NK-92 treated with Interleukin-12 subunit alpha and Interleukin-12 subunit beta, amount 100 ng/mL, for 24 hours (cell line): Measurements from ENCODE around the gene ARSB.
A peak's percentile ranks its signal among the peaks of the same experiment; 100 is the strongest.
"Not testable (repeated sequence)": the region's sequence is repeated elsewhere in the genome, so short reads cannot be mapped to it uniquely, and the experiment has no call there.

Source experiments
- DNase-seq: peaks from one replicate; lab custom pipeline; 2025; lab: John Stamatoyannopoulos, UW

ARSB gene

DNA sequence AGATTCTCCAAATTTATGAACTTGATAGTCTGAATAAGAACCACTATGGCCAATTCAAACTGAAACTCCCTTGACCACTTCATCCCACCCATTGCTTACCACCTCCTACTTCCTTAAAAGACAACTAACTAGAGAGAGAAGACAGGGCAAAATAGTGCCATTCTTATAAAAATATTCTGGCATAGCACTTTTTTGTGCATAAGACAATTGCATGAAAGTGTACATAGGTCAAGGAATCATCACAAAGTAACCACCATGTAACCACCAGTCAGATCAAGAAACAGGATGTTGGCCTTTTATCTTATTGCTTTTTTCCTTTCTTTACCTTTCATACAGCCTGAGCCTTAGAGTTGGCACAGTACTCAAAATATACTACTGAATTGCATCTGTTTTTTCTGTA is 8.1 kb upstream of the ARSB start:
- DNase-seq: no peak

DNA sequence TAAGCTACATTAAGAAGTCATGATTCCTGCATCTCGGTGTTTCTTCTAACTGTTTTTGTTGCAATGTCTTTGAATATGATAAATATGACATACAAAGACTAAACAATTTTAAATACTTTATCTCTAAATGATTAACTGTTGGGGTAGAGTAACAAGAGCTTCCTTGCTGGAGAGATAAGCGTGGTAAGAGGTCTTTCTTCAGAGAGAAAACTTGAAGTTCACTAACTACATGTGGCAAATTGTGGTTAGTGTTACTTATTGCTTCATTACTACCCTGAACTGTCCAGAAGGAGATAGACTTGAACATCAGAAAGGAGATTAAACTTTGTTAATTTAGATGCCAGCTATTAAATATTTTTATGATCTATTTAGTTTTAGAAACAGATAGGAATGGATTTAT is 7.0 kb upstream of the ARSB start:
- no peak for DNase-seq

DNA sequence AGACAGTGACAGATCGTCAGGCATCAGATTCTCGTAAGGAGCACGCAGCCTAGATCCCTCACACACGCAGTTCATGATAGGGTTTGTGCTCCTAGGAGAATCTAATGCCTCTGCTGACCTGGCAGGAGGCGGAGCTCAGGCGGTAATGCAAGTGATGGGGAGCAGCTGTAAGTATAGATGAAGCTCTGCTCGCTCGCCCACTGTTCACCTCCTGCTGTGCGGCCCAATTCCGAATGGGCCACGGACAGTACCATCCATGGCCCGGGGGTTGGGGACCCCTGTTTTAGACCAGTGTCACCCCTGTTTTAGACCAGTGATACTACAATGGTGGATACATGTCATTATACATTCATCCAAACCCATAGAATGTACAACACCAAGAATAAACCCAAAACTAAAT is 4.0 kb upstream of the ARSB start:
- DNase-seq: no peak

DNA sequence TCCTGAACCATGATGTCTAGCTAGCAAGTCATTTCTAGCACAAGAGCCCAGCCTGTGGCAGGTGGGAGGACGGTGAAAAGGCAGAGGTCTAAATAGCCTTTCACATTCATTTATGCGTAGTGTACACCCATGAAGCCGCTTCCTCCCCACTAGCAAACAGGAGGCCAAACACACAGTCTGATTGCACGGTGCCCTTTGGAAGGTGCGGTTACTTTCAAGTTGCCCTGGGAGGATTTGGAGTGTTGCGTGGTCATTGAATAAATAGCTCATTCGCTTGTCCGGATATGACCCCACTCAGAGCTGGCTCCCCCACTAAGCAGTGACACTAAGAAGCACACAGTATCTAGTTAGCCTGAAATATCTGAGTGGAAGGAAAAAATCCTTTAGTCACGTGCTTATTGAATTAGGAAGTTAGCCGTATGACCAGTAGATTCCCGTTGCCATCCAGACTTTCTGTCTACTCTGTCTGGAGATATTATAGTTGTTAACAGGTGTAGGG is 664 bp upstream of the ARSB start:
- peak; percentile 49 for DNase-seq

DNA sequence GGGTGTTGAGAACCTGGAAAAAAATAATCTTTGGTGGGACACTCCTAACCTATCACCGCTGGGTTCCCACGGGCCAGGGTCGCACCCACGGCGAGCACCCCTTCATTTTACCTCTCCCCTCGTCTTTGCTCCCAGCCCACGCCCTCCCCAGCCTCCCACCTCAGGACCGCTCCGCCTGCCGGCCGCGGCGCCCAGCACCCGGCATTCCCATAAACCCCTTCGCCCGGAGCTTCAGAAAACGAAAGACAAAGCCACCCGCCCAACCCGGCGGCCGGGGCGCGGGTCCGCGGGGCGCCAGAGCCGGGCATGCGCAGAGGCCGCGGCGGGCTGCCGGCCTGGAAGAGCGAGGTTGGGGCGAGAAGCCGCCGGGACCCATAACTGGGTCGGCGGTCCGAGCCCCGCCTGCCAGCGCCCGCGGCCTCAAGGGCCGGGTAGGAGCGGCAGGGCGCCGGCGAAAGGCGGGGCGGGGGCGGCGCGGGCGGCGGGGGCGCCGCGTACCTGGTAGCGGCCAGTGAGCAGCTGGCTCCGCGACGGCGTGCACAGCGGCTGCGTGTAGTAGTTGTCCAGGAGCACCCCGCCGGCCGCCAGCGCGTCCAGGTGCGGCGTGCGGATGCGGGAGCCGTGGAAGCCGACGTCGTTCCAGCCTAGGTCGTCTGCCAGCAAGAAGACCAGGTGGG is 533 bp downstream of the ARSB start:
- DNase-seq: peak; percentile 82

DNA sequence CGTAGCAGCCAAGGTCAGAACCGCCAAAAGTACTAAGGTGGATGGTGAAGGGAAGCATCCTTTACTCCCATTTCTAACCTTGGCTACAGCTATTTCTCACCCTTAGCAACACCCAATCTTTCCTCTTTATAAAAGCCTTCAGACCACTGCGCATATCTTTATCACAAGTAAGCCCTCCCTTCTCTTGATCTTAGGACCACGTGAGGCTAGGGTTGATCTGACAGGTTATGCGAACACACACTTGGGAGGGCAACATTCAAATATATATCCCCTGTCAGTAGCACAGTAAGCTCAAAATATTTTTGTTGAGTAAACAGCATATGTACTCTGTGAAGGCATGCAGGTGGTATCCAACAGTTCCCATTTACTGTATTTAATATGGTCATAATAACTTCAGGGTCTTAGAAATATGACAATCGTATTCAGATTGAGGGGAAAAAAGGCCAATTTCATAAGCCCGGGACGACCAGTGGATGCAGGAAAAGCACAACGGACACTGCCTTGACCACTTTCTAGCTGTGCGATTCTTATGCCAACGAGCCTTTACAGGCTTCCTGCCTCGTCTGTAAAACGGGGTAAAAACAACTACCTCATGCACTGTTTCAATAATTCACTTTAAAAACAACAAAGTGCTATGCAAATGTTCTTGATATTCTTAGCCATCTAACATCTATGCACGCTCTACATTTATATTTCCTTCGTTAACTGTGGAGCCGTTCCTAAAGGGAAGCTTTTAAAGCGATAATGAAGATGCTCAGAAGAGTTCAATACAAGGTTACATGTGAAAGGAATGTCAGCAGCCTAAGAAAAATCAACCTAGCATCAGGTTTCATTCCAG is 1.3 kb downstream of the ARSB start:
- DNase-seq: no peak

DNA sequence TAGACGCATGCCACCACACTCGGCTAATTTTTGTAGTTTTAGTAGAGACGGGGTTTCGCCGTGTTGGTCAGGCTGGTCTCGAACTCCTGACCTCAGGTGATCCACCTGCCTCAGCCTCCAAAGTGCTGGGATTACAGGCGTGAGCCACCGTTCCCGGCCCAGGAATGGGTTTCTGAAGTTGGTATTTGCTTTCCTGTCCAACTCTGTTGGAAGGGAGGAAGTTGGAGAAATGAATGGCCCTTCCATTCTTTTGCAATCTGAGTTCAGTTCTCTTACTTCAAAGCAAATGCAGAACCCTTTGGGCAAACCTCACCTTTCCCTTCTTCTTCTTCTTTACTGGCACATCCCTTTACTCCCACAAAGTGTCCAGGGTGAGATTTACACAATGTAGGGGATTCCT is 1.9 kb downstream of the ARSB start:
- DNase-seq: not testable (repeated sequence)

DNA sequence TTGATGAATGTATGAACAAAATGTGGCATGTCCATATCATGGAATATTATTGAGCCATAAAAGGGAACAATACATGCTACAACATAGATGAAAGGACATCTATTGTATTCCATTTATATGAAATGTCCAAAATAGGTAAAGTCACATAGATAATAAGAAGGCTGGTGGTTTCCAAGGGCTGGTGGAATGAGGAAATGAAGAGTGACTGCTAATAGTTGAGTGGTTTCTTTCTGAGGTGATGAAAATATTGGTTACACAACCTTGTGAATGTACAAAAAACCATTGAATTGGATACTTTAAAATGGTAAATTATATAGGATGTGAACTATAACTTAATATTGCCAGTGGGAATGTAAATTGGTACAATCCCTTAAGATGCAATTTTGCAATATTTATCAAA is 5.2 kb downstream of the ARSB start:
- no peak for DNase-seq

DNA sequence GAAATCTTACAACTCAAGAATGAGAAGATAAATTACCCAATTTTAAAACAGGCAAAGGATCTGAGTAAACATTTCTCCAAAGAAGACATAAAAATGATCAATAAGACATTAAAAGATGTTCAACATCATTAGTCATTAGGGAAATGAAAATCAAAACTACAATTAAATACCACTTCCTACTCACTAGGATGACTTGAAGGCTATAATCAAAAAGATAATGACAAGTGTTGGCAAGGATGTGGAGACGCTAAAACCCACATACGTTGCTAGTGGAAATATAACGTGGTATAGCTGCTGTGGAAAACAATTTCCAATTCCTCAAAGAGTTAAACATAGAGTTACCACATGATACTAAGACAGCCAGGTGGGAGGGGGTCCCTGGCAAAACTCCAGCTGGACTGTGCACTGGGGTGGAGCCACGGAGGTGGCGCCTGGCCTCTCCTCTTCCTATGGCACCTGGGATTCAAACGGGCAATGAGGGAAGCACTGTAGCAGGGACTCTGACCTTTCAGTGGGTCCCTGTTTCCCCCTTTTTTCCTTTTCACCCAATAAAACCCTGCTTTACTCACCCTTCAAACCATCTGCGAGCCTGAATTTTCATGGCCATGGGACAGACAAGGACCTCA is 5.9 kb downstream of the ARSB start:
- DNase-seq: no peak

DNA sequence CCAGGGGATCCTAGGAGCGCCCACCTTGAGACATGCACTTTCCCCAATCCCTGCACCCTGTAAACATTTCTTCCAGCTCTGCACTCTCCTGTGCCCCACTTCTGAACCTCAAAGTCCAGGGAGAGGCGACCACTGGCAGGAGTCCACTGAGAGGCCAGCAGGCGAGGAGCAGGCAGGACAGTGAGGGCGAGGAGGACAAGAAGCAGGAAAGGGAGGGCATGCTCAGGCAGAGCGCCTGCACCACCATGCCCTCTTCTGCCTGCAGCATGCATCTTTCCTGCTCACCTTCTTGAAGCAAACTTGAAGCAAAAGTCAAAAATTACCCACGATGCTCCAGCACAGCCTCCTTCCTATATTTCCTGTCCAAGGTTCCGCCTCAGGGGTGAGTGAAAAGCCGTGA is 10.1 kb downstream of the ARSB start:
- DNase-seq: no peak

DNA sequence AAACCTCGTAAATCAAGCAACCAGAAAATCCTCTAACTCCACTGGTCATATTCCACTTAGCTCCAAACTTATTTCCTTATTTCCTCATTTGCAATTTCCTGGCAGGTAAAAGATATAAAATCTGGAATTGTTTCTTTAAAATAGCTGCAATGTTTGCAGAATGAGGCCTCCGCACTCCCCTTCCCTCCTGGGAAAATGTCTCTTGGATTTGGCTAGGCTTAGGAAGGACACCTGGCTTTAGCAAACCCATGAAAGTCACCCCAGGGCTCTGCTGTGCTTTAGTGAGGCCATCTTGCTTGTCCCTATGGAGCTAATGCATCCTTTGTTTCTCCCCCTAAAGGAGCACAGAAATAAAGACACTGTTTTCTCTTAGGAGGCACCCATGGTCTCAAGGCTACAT is 10.5 kb downstream of the ARSB start:
- DNase-seq: no peak

DNA sequence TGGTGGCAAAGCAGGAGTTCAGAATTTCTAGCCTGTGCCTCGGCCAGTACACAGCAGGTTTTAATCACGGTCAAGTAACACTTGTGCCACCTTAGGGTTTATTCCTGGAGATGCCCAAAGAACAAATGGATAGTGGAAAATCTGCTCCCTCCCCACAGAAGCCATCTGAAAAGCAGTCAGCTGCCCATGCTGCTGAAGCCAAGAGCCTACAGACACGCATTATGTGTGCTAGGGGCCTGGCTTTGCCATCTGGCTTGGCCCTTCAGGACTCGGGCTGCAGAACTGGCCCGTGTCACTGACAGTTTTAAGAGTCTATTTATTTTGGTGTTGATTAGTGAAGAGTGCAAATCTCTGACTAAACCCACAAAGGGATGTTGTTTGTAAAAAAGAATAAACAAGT is 11.1 kb downstream of the ARSB start:
- DNase-seq: no peak

DNA sequence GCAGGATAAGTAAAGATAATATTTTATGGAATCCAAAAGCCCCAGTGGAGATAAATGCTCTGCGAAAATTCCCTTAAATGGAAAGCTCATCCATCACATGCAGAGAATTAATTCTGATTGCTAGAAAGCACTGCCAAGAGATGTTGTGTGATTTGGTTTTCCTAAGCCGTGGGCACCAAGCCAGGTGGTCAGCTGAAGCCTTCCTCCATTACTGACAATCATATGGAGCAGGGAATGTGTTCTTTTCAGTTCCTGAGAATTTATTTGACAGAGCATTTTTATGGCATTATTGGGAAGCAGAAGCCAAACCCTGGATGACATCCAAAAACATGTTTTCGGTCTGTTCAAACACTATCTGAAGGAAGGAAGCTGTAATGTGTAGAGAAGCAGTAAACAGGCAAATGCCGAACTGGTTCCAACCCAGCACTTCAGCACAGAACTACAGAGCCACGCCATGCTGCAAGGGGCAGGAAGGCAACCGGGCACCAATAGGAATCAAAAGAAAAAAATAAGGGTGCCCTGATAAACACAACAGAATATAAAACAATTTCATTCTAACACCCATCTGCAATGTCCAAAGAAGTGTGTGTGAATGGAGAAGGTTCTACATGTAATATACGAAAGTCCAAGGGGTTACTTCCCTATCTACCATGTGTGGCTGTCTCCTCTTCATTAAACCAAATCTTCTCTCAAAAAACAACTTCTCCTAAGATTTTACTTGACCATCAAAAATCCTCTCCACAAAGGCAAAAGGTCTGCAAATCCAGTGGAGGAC is 12.3 kb downstream of the ARSB start:
- DNase-seq: no peak

DNA sequence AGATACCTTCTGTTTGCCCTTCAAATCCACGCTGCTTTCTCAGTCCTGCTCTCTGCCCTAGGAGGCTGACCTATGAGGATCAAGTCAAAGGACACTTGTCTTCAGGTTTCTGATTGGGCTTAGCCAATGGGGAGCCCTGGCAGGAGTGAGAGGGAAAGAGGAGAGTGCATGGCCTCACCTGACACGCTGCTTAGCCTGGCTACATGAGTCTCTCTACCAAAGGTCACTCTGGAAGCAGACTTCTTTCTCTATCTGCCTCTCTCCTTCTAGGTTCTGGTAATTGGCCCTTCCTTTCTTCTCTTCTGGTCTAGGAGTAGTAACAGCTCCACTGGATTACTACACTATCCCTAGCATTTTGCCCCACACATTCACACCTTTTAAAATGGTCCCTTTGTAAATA is 13.1 kb downstream of the ARSB start:
- no peak for DNase-seq

DNA sequence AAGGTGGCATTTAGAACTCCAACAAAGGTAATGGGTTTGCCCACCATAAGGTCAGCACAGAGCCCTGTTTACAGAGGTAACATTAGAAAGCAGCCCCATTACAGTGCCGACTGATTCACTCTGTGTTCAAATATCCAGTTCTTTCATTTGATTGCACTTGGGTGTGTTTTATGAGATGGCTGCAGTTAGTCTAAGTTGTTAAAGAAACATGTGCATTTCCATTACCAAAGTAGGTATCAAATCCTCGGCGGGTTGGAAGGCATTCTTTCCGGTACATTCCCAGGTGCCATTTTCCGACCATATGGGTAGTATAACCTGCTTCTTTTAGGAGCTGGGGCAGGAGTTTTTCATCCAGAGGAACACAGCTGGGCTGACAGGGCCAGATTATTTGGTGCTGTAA is 16.3 kb downstream of the ARSB start:
- DNase-seq: no peak

DNA sequence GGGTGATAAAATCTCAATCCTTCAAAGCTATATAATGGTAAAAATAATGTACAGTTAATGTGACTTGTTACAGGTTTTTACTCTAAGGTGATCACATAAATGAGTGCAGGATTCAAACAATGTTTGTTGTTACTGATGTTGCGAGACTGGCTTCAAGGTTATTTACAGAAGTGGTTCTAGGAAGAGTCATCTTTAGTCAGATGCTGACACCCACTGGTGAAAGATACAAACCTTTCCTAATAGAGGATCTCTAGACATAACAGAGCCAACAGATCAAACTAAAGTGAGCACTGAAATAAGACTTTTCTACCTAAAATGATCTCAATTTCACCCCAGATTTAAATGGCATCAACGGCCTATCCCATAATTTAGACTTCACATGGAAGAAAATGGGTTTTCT is 20.2 kb downstream of the ARSB start:
- no peak for DNase-seq

DNA sequence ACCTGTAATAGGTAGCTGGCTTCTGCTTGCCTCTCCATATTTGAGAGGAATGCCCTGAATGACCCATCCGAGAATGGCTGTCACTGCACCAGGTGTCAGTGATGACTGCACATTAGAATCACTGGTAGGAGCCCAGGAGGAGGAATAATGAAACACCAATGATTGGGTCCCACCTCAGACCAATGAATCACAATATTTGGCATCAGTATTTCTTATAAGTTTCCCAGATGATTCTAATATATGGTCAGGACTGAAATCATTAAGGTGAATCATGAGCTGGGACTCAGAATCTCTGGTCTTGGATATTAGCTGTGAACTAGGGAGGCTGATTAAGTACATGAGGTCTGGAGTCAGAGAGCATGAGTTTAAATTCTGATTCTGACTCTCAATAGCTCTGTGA is 23.4 kb downstream of the ARSB start:
- DNase-seq: no peak

DNA sequence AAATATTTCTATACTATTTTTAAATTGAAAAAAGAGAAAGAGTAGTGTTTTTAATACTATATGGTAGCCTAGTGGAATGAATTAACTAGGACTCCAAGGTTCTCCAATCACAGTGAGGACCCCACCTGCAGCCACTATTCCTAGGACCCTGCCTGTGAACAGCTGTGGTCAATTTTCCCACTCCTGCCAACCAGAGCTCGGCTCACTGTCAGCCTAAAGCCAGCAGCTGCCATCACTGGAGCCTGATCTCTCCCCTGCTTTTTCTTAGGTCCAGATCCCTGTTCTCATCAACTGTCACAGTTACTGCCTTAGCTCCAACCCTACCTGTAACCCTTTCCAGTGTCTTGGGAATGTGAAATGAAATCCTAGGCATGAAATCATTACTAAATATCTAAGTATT is 25.3 kb downstream of the ARSB start:
- DNase-seq: no peak

DNA sequence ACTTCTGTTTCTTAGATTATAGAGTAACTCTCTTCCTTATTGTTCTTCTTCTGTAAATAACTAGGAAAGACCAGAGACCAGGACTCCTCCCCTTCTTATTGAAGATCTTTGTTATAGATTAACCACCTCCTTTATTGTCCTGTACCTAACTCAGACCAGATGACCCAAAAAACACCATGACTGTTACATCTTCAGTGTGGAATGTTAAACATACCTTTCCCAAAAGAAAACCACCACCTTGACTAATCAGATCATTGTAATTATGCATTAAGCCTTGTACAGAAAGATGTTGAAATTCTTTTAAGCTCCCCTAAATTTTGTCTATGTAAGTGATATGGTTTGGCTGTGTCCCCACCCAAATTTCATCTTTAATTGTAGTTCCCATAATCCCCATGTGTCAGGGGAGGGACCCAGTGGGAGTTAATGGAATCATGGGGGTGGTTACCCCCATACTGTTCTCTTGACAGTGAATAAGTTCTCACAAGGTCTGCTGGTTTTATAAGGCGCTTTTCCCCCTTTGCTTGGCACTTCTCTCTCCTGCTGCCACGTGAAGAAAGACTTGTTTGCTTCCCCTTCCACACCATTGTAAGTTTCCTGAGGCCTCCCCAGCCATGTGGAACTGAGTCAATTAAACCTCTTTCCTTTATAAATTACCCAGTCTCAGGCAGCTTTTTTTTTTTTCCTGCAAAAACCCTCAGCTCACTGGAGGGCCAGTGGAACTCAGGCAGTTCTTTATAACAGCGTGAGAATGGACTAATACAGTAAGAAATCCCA is 26.3 kb downstream of the ARSB start:
- DNase-seq: no peak

DNA sequence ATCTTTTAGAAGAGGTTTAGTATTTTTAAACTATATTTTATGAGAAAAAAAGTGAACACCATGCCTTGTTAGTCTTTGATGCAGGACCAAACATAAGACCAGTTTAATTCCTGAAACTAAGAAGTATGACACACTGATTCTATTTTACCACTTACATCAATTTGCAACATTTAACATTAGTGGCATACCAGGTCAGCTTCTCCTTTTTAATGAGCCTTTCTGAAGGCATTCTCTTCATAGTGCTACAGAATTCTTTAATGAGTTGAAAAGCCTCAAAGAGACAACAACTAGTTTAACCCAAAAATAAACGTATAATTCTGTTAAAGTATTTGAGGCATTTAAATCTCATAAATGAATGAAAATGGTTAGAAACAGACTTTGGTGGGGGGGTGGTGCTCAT is 28.2 kb downstream of the ARSB start:
- no peak for DNase-seq

DNA sequence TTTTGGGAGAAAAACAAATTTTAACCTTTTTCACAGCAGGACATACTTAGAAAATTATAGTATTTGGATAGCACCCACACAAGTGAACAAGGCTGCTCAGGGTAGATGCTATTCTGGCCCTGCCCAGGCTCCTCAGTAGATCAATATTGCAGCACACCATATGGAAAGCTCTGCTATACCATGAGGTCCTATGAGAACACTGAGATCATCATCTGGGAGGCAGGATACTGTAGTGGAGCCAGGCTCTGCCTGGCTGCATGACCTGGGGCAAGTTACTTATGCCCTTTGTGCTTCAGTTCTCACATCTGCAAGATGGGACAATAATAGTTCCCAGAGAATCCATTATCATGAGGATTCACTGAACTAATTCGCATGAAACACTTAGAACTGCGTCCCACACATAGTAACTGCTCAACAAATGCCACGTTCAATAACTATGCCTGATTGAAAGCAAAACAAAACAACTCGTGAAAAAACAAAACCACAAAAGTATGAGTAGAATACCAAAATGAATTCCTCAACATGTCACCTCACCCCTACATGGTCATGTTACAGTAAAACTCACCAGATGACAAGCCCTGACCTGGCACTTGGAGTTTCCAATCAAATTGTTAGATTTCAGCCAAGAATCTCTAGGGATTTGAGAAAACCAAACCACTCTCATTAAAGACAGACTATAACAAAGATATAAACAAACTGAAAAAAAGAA is 31.9 kb downstream of the ARSB start:
- DNase-seq: no peak
